Inflammatory macrophage treated with lipopolysaccharide for 1 hour (primary cell): ENCODE measurements around the gene S100Z.
"Not testable (repeated sequence)": the region's sequence is repeated elsewhere in the genome, so short reads cannot be mapped to it uniquely, and the experiment has no call there.

ENCODE experiments used
- DNase-seq, 2 donors: peaks; one replicate each; pipeline ENCODE4 v3.0.0-alpha.2; 2020 to 2022

S100Z gene

GRCh38 chr5:76888733-76889300 is 39.0 kb downstream of the S100Z start:
- DNase-seq = no peak

- no peak for DNase-seq
Observed at GRCh38 chr5:76893294-76893693, 43.5 kb downstream of the S100Z start.

GRCh38 chr5:76896196-76896595 is 46.4 kb downstream of the S100Z start:
- no peak for DNase-seq

GRCh38 chr5:76901522-76901921 is 51.7 kb downstream of the S100Z start:
- no peak for DNase-seq

GRCh38 chr5:76908166-76908565 is 58.4 kb downstream of the S100Z start:
- DNase-seq = no peak

GRCh38 chr5:76910344-76910933 is 60.6 kb downstream of the S100Z start:
- DNase-seq = not testable (repeated sequence)

GRCh38 chr5:76914671-76915070 is 64.9 kb downstream of the S100Z start:
- not testable (repeated sequence) for DNase-seq

GRCh38 chr5:76918539-76918938 is 68.7 kb downstream of the S100Z start:
- no peak for DNase-seq

GRCh38 chr5:76920491-76920890 is 70.7 kb downstream of the S100Z start:
- no peak for DNase-seq

- DNase-seq = no peak
Observed at GRCh38 chr5:76926329-76927105, 76.7 kb downstream of the S100Z start.

- DNase-seq = no peak
Observed at GRCh38 chr5:76927961-76928360, 78.1 kb downstream of the S100Z start.

GRCh38 chr5:76930083-76930482 is 80.3 kb downstream of the S100Z start:
- no peak for DNase-seq

- no peak for DNase-seq
Observed at GRCh38 chr5:76938177-76938576, 88.4 kb downstream of the S100Z start.

- DNase-seq = no peak
Observed at GRCh38 chr5:76941000-76941399, 91.2 kb downstream of the S100Z start.

- no peak for DNase-seq
Observed at GRCh38 chr5:76941442-76941841, 91.6 kb downstream of the S100Z start.

GRCh38 chr5:76942581-76942980 is 92.8 kb downstream of the S100Z start:
- no peak for DNase-seq

GRCh38 chr5:76943006-76943405 is 93.2 kb downstream of the S100Z start:
- DNase-seq = no peak

- DNase-seq = no peak
Observed at GRCh38 chr5:76944638-76945037, 94.8 kb downstream of the S100Z start.

GRCh38 chr5:76945238-76945637 is 95.4 kb downstream of the S100Z start:
- not testable (repeated sequence) for DNase-seq

GRCh38 chr5:76946090-76946489 is 96.3 kb downstream of the S100Z start:
- no peak for DNase-seq

- no peak for DNase-seq
Observed at GRCh38 chr5:76947082-76947503, 97.3 kb downstream of the S100Z start.

GRCh38 chr5:76952795-76953536 is 103.2 kb downstream of the S100Z start, which contains the start of gene CRHBP:
CRHBP (plus strand) TSS chr5:76953045; CDS start chr5:76953135, 90 bp downstream.
- no peak for DNase-seq
